Gastrocnemius medialis (tissue), 4 donors: ENCODE measurements around the gene SDCCAG8.

ENCODE experiments used
- POLR2A ChIP-seq, 2 donors: fragments of 450-650 bp; IDR thresholded peaks; one replicate each; pipeline ENCODE4 v1.6.1; 2017; ENCODE audit warnings: antibody characterized with exemption in 2 of 2, mild to moderate bottlenecking in 2 of 2, moderate library complexity in 2 of 2
- TF ChIP-seq, protein P1 (sequence below), 5 experiments: fragments of 450-650 bp in 3 of 5; fragments of 200-600 bp in 2 of 5; sonication (generic) in 2 of 5; IDR thresholded peaks in 4 of 5; conservative IDR thresholded peaks in 1 of 5; 1 replicate in 4 of 5; 2 replicates in 1 of 5; pipeline ENCODE4 v1.5.1; 2016 to 2019; ENCODE audit warnings: antibody characterized with exemption in 5 of 5, mild to moderate bottlenecking in 3 of 5, moderate library complexity in 3 of 5

DNA sequence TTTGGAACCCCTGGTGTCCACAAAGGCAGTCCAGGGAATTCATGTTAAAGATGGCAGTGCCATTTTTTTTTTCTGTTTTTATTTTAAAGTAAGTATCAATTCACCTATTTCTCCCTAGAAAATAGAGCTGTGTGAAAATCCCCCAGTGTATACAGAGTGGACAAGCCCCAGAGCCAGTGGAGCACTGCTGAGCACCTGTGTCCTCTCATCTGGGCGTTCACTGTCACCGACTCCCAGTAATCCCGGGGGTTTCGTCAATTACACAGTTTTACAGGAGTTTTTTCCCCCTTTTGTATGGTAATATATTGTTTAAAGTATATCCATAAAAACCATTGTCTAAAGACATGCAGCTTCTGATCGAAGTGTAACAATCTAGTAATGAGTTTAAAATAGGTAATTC lies 175.8 kb downstream of the SDCCAG8 start:
- TF ChIP-seq, protein P1, sequence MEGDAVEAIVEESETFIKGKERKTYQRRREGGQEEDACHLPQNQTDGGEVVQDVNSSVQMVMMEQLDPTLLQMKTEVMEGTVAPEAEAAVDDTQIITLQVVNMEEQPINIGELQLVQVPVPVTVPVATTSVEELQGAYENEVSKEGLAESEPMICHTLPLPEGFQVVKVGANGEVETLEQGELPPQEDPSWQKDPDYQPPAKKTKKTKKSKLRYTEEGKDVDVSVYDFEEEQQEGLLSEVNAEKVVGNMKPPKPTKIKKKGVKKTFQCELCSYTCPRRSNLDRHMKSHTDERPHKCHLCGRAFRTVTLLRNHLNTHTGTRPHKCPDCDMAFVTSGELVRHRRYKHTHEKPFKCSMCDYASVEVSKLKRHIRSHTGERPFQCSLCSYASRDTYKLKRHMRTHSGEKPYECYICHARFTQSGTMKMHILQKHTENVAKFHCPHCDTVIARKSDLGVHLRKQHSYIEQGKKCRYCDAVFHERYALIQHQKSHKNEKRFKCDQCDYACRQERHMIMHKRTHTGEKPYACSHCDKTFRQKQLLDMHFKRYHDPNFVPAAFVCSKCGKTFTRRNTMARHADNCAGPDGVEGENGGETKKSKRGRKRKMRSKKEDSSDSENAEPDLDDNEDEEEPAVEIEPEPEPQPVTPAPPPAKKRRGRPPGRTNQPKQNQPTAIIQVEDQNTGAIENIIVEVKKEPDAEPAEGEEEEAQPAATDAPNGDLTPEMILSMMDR (IDR thresholded peaks at IDR 0.05 in 4 of 5, conservative IDR thresholded peaks at IDR 0.05 in 1 of 5) = no peak
- no peak for TF ChIP-seq POLR2A (IDR thresholded peaks at IDR 0.05)
